SIG-M5 (cell line): Measurements from ENCODE around the gene FHOD1.
A peak's percentile ranks its signal among the peaks of the same experiment; 100 is the strongest.

Experiments used
- DNase-seq: peaks from one replicate; lab custom pipeline; 2025; lab: John Stamatoyannopoulos, UW

Gene FHOD1

DNA sequence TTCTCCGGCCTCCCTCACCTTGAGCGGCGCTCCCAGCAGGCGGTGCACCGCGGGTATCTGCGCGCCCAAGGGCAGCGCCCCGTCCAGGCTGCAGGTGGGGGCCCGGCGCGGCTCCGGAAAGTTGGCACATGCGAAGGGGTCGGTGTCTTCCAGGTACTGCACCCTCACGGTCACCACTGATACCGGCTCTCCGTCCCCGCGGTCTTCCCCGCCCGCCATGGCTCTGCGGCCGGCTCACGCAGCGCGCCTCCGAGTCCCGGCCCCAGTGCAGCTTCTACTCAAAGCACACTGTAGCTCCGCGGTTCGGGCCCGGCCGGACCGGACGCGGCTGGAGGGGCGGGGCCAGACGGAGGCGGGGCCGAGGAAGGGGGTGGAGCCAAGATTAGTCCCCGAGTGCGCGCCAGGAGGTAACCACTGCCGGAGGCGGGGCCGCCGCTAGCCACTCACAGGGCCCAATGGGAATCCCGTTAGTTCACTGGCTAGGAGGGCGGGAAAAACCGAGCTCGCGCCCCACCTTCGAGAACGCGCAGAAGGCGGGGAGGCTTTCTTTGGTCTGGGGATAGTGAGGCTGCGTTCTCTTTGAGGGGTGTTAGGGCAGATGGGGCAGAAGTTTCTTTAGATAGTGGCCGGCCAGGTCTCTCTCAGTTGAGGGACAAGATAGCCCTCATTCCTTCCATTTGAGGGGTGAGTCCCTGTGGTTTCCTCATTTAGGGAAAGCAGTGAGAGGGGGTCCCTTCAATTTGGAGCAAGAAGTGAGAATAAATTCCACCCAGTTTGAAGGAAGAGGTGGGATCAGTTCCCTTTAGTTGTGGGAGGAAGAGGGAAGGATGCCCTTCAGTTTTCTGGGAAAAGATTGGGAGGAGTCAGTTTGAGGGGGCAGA is at the start of gene FHOD1:
Gene FHOD1 (minus strand): TSS at position 290 of the 881 bp plus-strand sequence. CDS start 71 bp downstream, at position 219.
- peak; percentile 57 for DNase-seq

DNA sequence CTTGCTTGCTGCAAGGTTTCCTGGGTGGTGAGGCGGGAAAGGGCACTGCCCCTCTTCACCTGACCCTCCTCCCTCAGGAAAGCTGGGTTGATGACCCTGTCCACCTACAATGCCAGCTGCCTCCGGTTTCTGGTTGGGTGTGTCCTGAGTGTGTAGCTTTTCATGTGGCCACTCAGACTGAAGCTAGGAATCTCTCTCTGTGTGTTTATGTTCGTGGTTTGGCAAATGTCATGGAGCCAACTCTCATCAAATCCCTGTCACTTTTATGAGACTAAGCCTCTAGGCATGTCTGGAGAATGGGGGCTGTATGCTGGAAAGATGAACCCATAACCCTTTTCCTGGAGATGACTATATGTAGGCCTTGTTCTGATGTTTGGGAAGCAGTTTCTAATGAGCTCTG is 49.1 kb upstream of the FHOD1 start:
- DNase-seq = no peak

- no peak for DNase-seq
Measured at GRCh38 chr16:67294938-67295361, 47.7 kb upstream of the FHOD1 start.

- DNase-seq = no peak
Measured at GRCh38 chr16:67294171-67294757, 47.0 kb upstream of the FHOD1 start.

GRCh38 chr16:67291461-67291860 is 44.2 kb upstream of the FHOD1 start:
- DNase-seq = no peak

GRCh38 chr16:67287960-67288359 is 40.7 kb upstream of the FHOD1 start:
- no peak for DNase-seq

- DNase-seq = no peak
Measured at GRCh38 chr16:67286441-67287235, 39.4 kb upstream of the FHOD1 start.

DNA sequence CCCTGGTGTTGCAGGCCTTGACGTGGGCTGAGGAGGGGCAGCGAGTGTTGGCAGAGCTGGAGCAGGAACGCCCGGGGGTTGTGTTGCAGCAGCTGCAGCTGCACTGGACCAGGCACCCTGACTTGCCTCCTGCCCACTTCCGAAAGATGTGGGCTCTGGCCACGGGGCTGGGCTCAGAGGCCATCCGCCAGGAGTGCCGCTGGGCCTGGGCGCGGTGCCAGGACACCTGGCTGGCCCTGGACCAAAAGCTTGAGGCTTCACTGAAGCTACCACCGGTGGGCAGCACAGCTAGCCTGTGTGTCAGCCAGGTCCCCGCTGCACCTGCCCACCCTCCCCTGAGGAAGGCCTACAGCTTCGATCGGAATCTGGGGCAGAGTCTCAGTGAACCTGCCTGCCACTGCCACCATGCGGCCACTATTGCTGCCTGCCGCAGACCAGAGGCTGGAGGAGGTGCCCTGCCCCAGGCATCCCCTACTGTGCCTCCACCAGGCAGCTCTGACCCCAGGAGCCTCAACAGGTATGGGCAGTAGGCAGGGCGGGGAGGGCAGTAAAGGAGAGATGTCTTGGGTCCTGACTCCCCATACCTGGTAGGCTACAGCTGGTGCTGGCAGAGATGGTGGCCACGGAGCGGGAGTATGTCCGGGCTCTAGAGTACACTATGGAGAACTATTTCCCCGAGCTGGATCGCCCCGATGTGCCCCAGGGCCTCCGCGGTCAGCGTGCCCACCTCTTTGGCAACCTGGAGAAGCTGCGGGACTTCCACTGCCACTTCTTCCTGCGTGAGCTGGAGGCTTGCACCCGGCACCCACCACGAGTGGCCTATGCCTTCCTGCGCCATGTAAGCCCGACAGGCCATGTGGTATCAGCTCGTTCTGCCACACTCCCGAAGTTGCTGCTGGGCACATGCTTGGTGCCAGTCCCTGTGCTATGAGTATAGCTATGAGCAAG is 37.7 kb upstream of the FHOD1 start:
- DNase-seq = no peak

- DNase-seq = no peak
Measured at GRCh38 chr16:67283826-67284555, 36.7 kb upstream of the FHOD1 start.

DNA sequence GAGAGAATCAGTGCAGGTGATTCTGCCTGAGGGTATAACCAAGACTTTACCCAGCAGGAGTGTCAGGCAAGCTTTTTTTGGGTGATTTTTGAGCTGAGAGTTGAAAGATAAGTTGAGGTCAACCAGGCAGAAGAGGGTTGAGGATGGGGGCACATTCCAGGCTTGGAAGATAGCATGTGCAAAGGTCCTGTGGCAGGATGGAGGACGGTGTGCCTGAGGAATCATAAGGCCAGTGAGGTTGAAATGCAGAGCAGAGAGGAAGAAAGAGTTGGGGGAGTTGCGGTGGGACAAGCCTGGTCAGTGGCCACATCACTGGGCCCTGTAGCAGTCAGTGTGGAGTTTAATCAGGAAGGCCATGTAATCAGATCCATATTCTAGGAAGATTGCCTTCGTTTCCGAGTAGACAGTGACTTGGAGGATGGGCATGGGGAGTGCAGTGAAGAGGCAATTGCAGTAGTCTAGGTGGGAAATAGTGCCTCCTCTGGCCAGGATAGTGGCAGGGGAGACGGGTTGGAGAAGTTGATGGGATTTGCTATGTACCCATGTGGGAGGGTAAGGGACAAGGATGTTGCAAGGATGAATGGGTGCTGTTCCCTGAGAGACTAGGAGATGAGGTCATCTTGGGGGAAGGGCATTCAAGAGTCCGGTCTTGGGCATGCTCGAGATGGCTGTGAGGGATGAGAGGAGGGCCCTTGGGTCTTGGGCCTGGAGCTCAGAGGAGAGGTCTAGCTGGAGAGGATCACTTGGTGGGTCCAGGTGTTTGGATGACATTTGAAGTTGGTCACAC is 36.0 kb upstream of the FHOD1 start:
- no peak for DNase-seq

- no peak for DNase-seq
Measured at GRCh38 chr16:67282447-67282805, 35.1 kb upstream of the FHOD1 start.

DNA sequence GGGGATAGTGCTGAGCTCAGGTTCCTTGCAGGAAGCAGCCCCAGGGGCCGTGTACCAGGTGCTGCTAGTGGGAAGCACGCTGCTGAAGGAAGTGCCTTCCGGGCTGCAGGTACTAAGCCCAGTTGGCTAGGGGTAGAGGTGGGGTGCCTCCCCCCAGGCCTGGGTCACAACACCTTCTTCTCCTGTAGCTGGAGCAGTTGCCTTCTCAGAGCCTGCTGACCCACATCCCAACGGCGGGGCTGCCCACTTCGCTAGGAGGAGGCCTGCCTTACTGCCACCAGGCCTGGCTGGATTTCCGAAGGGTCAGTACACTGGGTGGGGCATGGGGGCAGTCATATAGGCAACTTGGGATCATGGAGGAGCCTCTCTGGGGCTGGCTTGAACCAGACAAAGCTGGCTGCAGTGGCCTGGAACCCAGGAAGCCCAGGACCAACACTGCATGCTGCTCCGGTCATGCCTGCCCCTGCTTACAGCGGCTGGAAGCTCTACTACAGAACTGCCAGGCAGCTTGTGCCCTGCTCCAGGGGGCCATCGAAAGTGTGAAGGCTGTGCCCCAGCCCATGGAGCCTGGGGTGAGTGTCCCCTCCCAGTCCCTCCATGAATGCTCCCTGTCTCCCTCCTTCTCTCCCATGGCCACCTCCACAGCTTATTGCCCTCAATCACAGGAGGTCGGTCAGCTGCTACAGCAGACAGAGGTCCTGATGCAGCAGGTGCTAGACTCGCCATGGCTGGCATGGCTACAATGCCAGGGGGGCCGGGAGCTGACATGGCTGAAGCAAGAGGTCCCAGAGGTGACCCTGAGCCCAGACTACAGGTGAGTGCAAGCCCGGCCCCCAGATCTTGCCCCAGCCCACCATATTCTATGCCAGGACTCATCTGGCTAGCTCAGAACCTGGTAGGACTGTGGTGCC is 34.5 kb upstream of the FHOD1 start:
- DNase-seq = no peak

GRCh38 chr16:67280090-67281015 is 33.1 kb upstream of the FHOD1 start:
- DNase-seq = no peak

DNA sequence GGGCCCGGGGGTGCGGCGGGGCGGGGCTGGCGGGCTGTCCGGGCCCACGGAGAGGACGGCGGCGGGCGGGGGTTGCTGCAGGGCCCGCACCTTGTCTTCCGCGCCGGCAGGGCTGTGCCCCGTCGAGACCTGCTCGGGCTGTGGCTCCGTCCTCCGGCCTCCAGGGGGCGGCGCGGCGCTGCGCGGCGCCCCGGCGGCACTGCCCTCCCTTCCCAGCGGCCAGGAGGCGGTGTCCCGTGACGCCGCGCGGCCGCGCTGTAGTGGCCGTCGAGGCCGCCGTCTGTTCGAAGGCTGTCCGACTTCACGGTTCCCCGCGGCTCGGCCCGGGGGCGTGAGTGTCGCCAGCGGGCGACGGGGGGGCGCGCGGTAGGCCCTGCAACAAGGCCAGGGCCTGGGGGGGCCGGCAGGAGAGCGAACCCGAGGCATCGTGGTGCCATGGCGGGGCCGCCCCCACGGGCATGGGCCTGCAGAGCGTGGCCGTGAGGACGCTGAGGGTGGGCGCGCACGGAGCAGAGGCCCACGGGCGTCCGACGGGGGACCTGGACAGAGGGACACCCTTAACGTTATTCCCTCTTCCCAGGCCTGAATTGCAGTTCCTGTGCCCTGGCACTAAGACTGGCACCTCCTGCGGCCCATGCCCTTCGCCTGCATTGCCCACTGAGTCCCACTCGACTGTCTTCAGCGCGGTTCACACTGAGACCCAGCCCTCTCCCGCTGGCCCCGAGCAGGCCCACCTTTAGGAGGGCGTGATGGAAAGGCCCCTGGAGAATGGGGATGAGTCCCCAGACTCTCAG is 32.2 kb upstream of the FHOD1 start, which contains the start of gene PLEKHG4:
Gene PLEKHG4 (plus strand): TSS at position 237 of the 794 bp plus-strand sequence. CDS start 513 bp downstream, at position 750.
- DNase-seq = no peak

DNA sequence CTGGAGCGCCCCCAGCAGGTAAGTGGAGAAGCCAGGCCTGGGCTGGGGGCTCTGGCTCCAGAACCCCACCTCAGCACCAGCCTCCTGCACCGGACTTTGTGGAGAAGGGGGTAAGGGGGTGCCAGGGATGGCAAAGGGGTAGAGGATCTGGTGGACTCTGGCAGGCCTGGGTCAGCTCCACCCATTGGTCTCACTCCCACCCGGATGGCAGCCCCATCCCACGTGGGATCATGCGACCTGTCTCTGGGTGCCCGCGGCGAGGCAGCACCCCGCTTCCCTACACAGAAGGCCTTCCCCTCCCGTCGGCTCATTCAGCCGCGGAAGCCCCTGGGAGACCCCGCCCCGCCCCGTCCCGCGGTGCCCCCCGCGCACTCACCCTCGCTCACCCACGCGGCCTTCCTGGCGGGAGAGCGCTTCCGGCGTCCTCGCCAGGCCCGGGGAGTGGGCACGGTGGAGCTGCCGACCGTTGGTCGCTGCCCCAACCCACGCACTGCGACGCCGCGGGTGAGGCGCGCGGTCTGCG is 31.6 kb upstream of the FHOD1 start:
- no peak for DNase-seq

DNA sequence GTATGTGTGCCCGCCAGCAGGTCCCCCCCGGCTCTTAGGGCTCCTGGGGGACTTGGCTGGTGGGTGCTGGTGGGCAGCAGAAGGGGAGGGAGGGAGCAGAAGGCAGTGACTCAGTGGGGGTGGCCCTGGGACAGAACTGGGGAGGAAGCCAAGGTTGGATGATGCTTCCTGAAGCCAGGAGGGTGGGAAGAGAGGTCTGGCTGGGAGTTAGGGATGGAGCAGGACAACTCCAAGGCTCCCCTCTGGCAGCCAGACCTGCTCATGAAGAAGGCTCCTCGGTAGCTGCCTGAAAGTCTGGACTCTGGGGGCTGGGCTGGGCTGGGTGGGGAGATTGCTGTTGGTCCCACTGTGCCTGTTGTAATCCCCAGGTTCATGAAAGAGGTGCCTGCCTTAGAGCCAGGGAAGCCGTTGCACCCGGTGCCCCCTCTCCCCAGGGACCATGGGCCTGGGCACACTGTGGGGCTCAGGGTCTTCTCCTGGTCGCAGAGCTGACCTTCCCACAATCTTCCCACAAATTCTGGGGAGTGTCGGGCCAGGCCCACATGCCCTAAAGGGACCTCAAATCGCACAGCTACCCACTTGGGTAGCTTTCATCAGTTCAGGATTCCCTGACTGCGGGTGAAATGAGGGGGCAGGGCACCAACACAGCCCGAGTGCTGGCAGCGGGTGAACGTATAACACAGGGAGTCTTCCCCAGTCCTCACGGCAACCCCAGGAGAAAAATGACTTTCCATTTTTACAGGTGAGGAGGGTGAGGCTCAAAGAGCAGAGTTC is 30.9 kb upstream of the FHOD1 start:
- DNase-seq = no peak
